Measurements from ENCODE around the gene TEX35. TPM values are rescaled to one million over a fixed set of nuclear protein-coding genes. Genes with fewer than 3 reads are reported as not detected.

Gene TEX35
- total RNA-seq, 1 experiment from 2014 or later: not detected

- ATAC-seq: no peak
- no peaks in the 10 kb centered on the region for H3K79me2 ChIP-seq (ENCODE audit: insufficient read depth, low read length)
- no TSS peak for BruUV-seq (replicated peaks)
- H3K9me2 ChIP-seq (ENCODE audit: insufficient read depth): no peaks in the 10 kb centered on the region
- no peak overlapping the region for H3K4me2 ChIP-seq (ENCODE audit: low read length)
- H3K4me3 ChIP-seq (replicated peaks in 1 of 2; ENCODE audit: low read depth in 1 of 2, low read length in 2 of 2): no peak overlapping the region
- POLR2A ChIA-PET: no interaction called here
- DNase-seq (ENCODE audit: low read depth, low spot score): no peak
- H3K27ac ChIP-seq (ENCODE audit: low read depth, low read length): no peak overlapping the region
- TF ChIP-seq RAD21 (IDR thresholded peaks at IDR 0.05; ENCODE audit: low read depth) (no peak), CTCF (IDR thresholded peaks at IDR 0.05 in 2 of 3, conservative IDR thresholded peaks at IDR 0.05 in 1 of 3; ENCODE audit: borderline replicate concordance in 1 of 3, insufficient read depth in 1 of 3, low read depth in 2 of 3, low read length in 2 of 3) (no peak), POLR2A (IDR thresholded peaks at IDR 0.05; ENCODE audit: borderline replicate concordance, extremely low read depth, insufficient read depth, insufficient read length) (no peak), EZH2phosphoT487 (IDR thresholded peaks at IDR 0.05; ENCODE audit: borderline replicate concordance) (no peak), ZBTB33 (IDR thresholded peaks at IDR 0.05; ENCODE audit: extremely low read depth, insufficient replicate concordance, low read length) (no peak), ELF1 (IDR thresholded peaks at IDR 0.05; ENCODE audit: borderline replicate concordance, low read depth) (no peak), EZH2 (IDR thresholded peaks at IDR 0.05) (no peak), SP1 (IDR thresholded peaks at IDR 0.05; ENCODE audit: low read depth) (no peak), ZNF274 (IDR thresholded peaks at IDR 0.05; ENCODE audit: low read depth, low read length) (no peak), FOSL1 (IDR thresholded peaks at IDR 0.05; ENCODE audit: low read depth) (no peak), TCF7L2 (IDR thresholded peaks at IDR 0.05; ENCODE audit: borderline replicate concordance, extremely low read depth, insufficient read depth, insufficient read length) (no peak), EGR1 (IDR thresholded peaks at IDR 0.05; ENCODE audit: low read depth) (no peak), POLR2AphosphoS5 (IDR thresholded peaks at IDR 0.05; ENCODE audit: low read depth, low read length) (no peak), SIN3A (IDR thresholded peaks at IDR 0.05; ENCODE audit: low read depth) (no peak), CEBPB (IDR thresholded peaks at IDR 0.05; ENCODE audit: low read depth) (no peak), ATF3 (IDR thresholded peaks at IDR 0.05) (no peak), REST (IDR thresholded peaks at IDR 0.05; ENCODE audit: low read depth) (no peak), MAX (IDR thresholded peaks at IDR 0.05) (no peak)
- intact Hi-C loops (cut with micrococcal nuclease): no loop called here
- no peaks in the 10 kb centered on the region for H3K27me3 ChIP-seq (ENCODE audit: insufficient read depth, low read length)
- H4K20me1 ChIP-seq (ENCODE audit: insufficient read depth): no peaks in the 10 kb centered on the region
- no peaks in the 10 kb centered on the region for H3K36me3 ChIP-seq (ENCODE audit: control insufficient read depth in 1 of 2, insufficient read depth in 2 of 2, low read length in 2 of 2)
- no peaks in the 10 kb centered on the region for H3K9me3 ChIP-seq (ENCODE audit: control insufficient read depth in 1 of 2, insufficient read depth in 1 of 2, low read depth in 1 of 2, low read length in 2 of 2)
- RAD21 ChIA-PET (ENCODE audit: low non-redundant PET in 1 of 2, low total read pairs in 2 of 2, uncharacterized antibody in 2 of 2, unreplicated experiment in 2 of 2): no interaction called here
- CTCF ChIA-PET: no interaction called here
- no peaks in the 10 kb centered on the region for H3K4me1 ChIP-seq (ENCODE audit: control insufficient read depth in 1 of 2, insufficient read depth in 2 of 2, low read length in 2 of 2)
- H2AFZ ChIP-seq (ENCODE audit: low read depth, low read length, poor library complexity, severe bottlenecking): peak overlapping the region; percentile 12
- H3K9ac ChIP-seq (ENCODE audit: low read length): no peak overlapping the region
Observed at GRCh38 chr1:178518894-178519293, 6.0 kb downstream of the TEX35 start.
